ENCODE results near the gene LRRC10.
"Not testable (repeated sequence)": the region's sequence is repeated elsewhere in the genome, so short reads cannot be mapped to it uniquely, and the experiment has no call there.

LRRC10 gene

DNA sequence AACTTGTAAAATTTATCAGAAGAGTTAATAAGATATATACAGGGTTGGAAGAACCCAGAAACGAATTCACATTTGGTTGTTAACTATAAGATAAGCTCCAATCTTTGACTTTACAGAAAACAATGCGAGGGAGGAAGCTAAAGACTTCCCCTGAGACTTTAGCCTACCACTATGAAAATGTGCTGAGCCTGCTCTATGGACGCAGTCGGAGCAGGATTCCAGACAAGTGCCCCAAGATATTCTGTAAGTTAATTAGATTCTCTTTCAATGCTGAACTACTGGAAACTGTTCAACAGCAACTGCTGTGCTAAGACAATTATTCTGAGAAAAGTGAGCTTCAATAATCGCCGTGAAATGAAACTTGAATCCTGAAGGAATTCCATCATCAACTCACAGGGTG lies 8.3 kb upstream of the LRRC10 start:
- no peak for DNase-seq (ENCODE audit: low read depth, low spot score)

DNA sequence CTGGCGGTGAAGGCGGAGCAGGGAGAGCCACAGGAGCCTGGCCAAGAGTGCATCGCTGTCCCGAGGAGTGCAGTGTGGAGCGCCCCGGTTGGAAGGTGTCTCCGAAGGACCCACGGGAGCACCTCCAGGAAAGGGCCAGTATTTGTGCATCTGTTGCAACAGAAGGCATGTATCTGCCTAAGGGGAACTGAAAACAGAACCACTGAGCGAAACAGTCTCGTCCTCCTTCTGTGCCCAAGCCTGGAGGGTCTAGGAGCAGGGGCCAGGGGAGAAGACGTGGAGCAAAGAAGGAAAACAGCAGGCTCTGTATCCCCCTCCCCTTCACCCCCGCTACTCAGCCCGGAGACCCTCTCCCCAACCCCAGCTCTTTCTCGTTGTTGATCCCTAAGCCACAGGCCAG lies 5.3 kb upstream of the LRRC10 start:
- DNase-seq (ENCODE audit: low read depth, low spot score) = no peak

DNA sequence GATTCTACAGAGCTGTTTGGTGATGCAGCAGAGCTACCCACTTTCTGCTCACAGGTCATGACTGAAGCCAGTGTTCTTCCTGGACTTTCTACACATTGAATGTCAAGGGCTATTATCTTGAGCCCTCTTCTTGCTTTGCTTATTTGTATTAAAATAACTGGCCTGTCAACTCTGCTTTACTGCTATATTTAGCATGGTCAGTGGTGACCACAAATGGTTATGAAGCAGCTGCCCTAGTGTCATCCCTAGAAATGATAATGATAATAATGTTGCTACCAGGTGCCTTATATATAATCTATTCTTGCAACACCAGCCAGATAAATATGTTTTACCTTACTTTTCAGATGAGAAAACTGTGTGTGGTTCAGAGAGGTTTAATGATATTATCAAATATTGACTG lies 2.6 kb upstream of the LRRC10 start:
- no peak for DNase-seq (ENCODE audit: low read depth, low spot score)

- no peak for DNase-seq (ENCODE audit: low read depth, low spot score)
Measured at GRCh38 chr12:69610126-69610525, 581 bp downstream of the LRRC10 start.

GRCh38 chr12:69608114-69608513 lies 2.6 kb downstream of the LRRC10 start:
- no peak for DNase-seq (ENCODE audit: low read depth, low spot score)

DNA sequence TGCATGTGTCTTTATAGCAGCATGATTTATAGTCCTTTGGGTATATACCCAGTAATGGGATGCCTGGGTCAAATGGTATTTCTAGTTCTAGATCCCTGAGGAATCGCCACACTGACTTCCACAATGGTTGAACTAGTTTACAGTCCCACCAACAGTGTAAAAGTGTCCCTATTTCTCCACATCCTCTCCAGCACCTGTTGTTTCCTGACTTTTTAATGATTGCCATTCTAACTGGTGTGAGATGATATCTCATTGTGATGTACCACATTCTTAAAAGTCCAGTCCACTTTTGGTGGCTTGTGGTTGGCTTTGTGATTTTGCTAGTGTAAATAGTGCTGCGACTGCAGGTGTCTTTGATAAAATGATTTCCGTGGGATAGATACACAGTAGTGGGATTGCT lies 6.4 kb downstream of the LRRC10 start:
- not testable (repeated sequence) for DNase-seq (ENCODE audit: low read depth, low spot score)

DNA sequence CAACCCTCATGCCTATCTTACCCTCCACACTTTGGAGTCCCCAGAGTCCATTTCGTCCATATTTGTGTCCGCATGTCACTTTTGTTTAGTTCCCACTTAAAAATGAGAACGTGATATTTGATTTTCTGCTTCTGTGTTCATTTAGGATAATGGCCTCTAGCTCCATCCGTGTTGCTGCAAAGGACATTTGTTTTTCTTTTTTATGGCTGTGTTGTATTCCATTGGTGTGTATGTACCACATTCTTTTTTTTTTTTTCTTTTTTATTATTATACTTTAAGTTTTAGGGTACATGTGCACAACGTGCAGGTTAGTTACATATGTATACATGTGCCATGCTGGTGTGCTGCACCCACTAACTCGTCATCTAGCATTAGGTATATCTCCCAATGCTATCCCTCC lies 7.2 kb downstream of the LRRC10 start:
- not testable (repeated sequence) for DNase-seq (ENCODE audit: low read depth, low spot score)

DNA sequence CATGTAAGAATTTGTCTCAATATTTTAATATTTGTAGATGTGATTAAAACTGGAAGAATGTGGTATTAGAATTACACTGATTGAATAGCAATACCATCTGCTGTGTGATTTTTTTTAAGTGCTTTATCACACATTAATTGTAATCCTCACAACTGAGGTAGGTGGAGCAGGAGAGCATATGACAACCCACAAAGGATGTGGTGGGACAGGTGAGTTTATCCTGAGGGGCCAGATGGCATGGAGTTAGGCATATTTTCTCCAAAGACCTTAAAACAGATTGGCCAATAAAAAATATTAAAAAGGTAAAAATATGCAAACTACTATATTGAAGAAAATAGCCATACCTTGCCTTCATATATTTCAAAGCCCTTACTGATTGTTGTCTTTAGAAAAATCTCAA lies 7.8 kb downstream of the LRRC10 start:
- DNase-seq (ENCODE audit: low read depth, low spot score) = no peak

DNA sequence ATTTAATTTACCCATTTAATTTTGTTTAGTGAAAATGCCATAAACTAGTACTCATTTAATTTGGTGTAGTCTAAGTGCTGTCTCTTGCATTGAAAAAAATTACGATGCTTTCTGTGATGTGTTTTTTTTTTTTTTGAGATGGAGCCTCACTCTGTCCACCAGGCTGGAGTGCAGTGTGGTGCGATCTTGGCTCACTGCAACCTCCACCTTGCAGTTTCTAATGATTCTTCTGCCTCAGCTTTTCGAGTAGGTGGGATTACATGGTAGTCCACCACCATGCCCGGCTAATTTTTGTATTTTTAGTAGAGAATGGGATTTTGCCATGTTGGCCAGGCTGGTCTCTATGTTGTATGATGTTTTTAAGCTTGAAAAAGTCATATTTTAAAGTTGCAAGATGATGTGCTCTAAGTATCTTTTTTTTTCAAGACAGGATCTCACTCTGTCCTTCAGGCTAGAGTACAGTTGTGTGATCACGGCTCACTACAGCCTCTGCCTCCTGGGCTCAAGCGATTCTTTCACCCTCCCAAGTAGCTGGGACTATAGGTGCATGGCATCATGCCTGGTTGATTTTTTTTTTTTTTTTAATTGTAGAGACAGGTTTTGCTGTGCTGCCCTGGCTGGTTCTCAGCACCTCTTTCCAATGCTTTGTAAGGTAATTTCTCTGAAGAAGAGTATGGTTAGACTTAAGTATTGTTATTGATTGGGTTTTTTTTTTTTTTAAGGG lies 8.6 kb downstream of the LRRC10 start:
- DNase-seq (ENCODE audit: low read depth, low spot score) = no peak

DNA sequence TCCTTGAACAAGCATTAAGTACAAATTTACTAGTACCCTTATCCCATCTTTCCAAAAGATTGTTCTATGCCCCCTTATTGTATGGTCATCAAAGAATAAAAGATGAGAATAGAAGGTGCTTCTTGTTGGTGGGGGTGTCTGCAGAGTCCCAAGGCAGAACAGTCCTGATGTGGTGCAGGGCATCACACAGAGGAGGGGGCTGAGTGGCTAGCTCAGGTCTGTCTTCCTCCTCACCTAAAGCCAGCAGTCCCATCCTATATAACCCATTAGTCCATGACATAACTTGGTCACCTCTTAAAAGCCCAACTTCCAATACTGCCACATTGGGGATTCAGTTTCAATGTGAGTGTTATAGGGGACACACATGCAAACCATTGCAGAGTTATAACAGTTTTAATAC lies 9.9 kb downstream of the LRRC10 start:
- DNase-seq (ENCODE audit: low read depth, low spot score) = no peak

DNA sequence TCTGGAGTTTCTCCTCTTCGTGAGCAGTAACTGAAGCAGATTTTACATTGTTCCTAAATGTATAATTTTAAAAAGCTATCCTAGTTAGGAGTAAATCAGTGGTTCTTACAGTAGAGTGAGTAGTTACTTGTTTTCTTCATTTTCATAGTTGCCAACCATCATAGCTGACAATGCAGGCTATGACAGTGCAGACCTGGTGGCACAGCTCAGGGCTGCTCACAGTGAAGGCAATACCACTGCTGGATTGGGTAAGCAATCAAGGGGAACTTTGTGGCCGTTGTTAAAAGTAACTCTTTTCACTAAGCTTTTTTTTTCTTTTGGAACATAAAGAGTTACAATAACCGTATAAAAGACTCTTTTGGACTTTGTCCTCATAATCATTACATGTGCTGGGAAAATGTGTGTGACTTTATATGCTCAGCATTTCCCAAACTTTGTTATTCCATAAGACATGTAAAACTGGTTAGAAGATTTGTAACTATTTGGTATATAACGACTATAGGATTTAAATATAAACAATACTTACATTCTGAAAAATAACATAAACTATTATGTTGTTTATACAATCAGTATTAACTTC lies 12.4 kb downstream of the LRRC10 start:
- DNase-seq (ENCODE audit: low read depth, low spot score) = no peak

DNA sequence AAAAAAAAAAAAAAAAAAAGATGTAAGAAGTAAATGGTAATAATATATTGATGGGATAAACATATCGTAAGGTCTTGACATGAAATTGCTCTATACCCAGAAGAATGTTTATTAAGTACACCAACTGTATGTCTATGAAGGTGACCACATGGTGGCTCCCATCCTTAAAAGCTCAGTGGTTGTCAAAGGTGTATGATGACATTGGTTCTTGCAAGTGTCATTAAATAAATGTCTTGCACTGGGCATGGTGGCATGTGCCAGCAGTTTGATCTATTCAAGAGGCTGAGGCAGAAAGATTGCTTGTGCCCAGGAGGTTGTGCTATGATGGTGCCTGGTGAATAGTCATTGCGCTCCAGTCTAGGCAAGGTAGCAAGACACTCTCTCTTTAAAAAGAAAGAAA lies 15.0 kb downstream of the LRRC10 start:
- DNase-seq (ENCODE audit: low read depth, low spot score) = no peak

DNA sequence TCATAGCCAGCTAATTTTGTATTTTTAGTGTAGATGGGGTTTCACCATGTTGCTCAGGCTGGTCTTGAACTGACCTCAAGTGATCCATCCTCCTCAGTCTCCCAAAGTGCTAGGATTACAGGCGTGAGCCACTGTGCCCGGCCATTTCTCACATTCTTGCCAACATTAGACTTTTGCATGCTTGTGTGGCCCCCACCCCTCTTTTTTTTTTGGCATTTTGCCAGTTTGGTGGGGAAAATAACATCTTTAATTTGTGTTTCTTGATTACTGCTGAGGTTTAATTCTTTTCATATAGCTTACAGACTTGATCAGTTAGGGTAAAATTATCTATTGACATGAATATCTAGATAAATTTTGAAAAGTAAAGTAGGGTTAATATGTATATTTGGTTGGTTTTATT lies 21.6 kb downstream of the LRRC10 start:
- no peak for DNase-seq (ENCODE audit: low read depth, low spot score)

DNA sequence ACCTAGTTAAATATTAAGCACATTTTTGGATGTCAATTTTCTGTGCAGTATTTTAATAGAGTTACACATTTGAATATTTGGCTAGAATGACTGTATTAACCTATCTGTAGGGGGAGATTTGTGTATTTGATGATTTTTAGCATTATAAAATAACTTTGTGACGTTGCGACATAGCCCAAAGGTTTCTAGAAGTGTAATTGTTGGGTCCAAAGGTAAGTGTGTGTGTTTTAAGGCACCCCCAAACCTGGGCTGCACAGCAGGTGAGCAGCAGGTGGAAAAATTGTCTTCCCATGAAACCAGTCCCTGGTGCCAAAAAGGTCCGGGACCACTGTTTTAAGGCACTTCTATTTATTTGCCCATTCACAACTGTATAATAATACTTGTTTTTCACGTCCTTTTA lies 22.2 kb downstream of the LRRC10 start:
- DNase-seq (ENCODE audit: low read depth, low spot score) = no peak

- DNase-seq (ENCODE audit: low read depth, low spot score) = peak; percentile 94
Measured at GRCh38 chr12:69585189-69586062, 25.3 kb downstream of the LRRC10 start, which contains the start of gene CCT2. Gene CCT2 (plus strand): TSS chr12:69585459. CDS start chr12:69585522, 63 bp downstream.

GRCh38 chr12:69583203-69583602 lies 27.5 kb downstream of the LRRC10 start:
- no peak for DNase-seq (ENCODE audit: low read depth, low spot score)

- DNase-seq (ENCODE audit: low read depth, low spot score) = no peak
Measured at GRCh38 chr12:69580074-69580473, 30.6 kb downstream of the LRRC10 start.

GRCh38 chr12:69579029-69579428 lies 31.7 kb downstream of the LRRC10 start:
- no peak for DNase-seq (ENCODE audit: low read depth, low spot score)

DNA sequence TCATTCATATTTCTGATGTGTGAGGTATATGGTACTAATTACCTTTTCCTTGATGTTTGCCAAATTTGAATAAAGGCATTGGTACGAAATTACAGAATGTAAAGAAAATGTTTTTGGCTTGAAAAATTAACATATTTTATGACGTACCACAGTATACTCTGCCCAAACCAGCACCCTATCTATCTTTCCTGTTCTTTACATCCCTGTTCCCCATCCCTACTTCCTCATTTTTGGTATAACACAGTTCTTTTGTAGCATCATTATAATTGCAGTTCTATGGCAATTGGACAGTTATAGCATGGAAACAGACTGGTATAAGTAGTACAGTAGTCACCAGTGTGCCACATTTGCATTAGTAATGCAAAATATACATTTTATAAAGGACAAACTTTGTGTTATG lies 32.4 kb downstream of the LRRC10 start:
- no peak for DNase-seq (ENCODE audit: low read depth, low spot score)

DNA sequence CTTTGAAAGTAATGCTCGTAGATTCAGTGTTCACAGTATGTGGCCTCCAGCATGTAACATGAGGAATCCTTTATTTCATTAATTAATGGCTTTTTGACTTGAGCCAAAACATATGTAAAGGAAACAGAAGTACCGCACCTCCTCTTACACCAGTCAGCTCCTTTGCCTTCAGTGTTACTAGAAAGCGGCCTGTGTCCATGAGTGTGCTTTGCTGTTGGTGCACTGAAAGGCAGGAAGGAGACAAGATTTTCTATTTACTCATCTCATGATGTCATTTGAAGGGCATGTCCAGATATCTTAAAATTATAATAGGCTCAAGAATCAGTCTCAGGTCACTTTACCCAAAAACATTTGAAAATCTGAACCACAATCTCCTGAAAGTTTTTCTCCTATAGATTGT lies 35.4 kb downstream of the LRRC10 start:
- DNase-seq (ENCODE audit: low read depth, low spot score) = no peak

DNA sequence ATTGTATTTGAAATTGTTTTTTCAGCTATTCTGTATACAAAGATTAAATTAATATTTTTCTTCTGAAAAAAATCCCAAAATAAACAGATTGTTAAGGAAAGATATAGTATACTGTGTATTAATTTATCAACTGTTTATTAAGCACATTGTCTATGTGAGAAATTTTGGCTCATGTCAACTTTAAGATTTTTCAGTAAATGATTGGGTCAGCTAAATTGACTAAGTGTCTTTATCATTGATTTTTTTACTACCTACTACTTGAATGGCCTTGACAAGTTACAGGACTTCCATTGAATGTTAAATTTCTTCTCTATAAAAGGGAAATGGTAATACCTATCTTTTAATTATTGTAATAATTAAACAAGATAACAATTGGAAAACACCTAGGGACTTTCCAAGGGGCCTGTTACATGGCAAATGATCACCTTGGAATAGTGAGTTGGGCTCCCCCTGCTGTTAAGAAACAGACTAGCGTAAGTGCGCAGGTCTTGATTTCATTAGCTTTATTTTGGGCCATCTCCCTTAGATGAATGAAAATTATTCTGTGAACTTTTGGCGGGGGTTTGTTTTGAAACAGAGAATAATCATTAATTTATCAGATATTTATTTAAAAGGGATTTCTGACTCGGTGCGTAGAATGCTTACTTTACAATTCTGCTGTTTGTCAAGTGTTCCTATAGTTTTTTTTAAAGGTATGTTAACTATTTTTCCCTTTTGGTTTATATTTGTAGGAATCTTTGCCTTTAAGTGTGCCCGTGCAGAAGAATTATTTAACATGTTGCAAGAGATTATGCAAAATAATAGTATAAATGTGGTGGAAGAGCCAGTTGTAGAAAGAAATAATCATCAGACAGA lies 39.9 kb downstream of the LRRC10 start:
- DNase-seq (ENCODE audit: low read depth, low spot score) = peak; percentile 21

All from activated naive CD8-positive, alpha-beta T cell treated with anti-CD3 and anti-CD28 coated beads, Interleukin-2, amount 50 U/mL, for 16 hours (primary cell).